HCEC 1CT (cell line): ENCODE measurements around the gene EHMT1.

Source experiments
- DNase-seq: peaks from one replicate; pipeline ENCODE4 v3.0.0-alpha.2; 2017

Gene EHMT1

DNA sequence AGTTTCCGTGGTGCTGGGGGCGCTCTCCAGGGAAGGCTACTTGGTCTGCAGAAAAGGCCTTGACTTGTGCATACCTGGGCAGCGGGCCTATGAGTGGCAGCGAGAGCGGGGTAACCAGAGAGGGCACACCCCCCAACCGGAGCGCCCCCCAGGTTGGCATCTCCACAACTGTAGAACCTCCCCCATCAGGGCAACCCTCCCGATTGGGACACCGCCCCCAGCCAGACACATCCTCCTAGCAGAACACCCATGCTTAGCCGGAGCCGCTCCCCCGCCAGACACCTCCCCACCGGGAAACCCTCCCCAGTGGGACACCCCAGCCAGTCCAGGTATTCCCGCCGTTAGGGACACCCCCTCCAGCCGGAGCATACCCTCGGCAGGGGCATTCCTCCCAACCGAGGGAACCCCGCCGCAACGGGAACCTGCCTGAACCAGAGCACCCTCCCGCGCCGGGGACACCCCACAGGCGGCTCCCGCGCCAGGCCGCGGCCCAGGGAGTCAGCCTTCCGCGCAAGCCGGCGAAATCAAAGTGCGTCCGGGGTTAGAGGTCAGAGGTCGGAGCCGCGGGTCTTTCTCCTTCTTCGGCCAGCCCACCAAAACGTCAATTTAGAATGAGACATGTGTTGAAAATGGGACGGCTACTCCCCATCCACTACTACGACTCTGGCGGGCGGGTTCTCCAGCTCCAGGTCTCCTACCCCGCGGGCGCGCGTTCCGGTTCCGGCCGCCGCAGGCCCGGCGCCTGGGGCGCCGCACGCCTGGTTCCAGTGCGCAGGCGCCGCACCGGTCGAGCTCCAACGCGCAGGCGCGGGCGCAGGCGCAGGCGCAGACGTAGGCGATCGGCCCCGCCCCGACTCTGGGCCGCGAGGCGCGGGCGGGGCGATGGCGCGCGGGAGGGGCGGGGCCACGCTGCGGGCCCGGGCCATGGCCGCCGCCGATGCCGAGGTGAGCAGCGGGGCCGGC is at the start of gene EHMT1:
EHMT1 (plus strand) TSS at position 901 of the 963 bp plus-strand sequence; CDS start at position 925, 24 bp downstream.
- DNase-seq = peak; percentile 83

DNA sequence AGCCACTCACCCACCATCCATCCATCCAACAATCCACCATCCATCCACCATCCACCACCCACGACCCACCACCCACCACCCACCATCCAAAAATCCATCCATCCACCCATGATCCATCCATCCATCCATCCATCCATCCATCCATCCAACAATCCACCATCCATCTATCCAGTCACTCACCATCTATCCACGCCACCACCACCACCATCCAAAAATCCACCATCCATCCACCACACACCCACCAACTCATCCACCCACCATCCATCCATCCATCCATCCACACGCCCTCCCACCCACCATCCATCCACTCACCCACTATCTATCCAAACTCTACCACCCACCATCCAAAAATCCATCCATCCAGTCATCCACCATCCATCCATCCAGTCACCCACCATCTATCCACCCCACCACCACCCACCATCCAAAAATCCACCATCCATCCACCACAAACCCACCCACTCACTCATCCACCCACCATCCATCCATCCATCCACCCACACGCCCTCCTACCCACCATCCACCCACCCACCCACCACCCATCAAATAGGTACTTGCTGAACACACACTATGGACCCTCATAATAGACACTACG is 49.1 kb upstream of the EHMT1 start:
- DNase-seq = no peak

DNA sequence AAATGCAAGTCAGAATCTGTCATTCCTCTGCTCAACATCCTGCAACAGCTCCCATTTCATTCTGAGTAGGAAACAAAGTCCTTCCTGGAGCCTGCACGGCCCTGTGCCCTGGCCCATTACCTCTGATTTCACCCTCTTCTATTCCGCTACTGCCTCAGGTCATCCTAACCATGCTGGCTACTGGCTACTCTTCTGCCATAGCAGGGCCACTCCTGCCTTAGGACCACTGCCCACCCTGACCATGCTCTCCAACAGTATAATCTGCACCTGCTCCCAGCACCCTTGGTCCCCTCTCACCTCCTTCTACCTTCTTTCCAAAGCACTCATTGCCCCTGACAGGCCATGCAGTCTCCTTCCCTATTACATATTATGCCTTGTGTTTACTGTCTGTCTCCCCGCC is 48.2 kb upstream of the EHMT1 start:
- DNase-seq = no peak

DNA sequence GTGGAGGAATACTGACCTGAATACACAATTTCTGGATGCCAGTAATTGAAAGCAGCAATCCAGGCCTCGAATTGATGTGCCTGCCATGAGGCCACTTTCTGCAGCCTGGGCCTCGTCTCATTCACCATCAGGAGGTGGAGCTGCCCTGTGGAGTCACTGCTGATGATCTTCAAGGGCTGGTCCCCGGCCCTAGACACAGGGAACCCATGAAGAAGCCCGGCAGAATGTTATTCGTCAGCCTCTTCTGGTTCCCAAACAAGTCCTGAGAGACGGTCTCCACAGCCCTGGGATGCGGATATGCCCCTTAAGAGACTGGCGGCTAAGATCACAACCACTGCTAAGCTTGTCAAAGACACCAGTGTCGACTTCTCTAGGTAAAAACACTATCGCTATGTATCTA is 44.6 kb upstream of the EHMT1 start:
- DNase-seq = no peak

DNA sequence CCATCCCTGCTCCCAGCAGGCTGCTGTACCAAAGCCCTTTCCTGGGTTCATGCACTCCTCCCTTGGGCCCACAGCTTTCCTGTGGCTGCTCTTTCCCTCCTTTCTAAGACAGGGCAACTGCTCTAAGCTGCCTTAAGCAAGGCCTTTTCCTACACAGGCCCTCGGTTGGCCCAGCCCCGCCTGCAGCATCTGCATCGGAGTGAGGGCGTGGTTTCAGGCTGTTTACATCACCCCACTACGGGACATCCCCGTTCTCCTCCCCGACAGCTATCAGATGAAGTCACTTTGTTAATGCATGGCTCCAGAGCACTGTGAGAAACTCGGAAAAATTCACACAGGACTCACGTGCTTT is 43.5 kb upstream of the EHMT1 start:
- DNase-seq = no peak

DNA sequence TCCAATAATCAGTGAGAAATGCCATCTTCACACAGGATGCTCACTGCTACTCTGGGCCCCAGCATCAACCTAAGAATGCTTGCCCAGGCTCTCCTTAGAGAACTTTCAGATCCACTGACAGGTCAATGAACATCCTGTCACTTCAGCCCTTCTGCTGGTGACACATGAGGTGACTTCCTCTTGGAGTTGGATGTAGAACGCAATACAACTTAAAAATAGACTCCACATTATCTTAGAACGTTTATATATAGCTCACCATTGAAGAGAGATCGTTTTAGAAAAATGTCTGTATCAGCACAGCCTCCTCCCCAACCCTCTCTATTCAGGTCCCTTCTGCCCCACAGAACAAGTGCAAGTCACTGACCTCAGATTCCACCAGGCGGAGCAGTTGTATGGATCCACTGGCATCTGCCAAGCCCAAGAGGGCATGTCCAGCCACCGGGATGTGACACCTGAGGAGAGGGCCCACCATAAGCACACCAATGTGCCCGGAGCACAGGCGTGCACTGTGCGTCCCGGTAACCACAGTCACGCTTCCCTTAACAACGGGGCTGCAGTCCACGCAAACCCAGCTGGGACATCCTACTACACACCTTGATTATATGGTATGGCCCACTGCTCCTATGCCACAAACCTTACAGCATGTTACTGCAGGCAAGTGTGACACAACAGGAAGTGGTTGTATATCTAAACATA is 42.9 kb upstream of the EHMT1 start:
- DNase-seq = no peak

DNA sequence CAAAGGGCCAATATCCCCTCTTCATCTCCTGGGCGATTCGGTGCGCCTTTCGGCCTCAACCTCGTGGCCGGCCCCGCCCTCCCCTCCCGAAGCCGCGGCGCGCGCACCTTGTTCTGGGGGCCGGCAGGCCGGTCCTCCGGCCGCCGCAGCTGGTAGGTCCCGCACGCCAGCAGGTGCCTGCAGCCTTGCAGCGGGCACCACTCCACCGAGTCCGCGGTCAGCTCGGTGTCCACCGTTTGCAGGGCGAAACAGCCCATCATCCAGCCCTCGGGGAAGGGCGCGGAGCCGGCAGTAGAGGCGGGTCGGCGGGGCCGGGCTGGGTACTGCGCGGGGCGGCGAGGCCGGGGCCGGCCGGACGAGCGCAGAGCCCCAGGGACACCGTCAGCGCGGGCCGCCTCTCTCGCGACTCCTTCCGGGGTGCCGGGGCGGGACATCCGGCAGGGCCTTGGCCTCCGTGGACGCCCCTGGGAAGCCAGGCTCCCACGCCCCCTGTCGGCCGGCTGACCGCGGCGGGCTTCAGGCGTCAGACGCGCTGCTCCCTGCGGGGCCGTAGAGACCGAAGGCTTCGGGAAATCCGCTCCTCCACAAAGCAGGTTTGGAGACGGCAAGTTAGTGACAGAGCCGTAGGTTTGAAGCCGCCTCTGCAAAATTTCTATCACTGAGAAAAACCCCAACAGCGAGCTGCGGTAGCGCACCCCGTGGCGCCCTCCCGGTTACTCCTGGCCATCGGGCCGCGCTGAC is 40.1 kb upstream of the EHMT1 start, which contains the start of gene DPH7:
DPH7 (minus strand) TSS at position 408 of the 741 bp plus-strand sequence; CDS start at position 260, 148 bp downstream.
- peak; percentile 92 for DNase-seq

DNA sequence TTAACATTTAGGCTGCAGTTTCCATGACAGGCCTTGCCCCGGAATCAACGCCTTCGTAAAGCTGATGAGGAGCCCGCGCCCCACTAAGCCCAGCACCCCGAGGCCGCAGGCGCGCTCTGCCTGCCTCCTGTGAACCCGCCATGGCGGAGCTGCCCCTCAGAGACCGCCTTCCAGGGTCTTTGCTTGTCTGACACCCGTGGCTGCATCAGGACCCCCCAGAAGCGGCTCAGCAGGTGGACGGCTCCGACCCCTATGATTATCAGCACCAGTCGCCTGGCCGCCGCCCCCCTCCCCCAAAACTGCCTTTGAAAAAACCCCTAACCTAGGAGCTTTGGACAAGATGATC is 39.6 kb upstream of the EHMT1 start:
- no peak for DNase-seq

DNA sequence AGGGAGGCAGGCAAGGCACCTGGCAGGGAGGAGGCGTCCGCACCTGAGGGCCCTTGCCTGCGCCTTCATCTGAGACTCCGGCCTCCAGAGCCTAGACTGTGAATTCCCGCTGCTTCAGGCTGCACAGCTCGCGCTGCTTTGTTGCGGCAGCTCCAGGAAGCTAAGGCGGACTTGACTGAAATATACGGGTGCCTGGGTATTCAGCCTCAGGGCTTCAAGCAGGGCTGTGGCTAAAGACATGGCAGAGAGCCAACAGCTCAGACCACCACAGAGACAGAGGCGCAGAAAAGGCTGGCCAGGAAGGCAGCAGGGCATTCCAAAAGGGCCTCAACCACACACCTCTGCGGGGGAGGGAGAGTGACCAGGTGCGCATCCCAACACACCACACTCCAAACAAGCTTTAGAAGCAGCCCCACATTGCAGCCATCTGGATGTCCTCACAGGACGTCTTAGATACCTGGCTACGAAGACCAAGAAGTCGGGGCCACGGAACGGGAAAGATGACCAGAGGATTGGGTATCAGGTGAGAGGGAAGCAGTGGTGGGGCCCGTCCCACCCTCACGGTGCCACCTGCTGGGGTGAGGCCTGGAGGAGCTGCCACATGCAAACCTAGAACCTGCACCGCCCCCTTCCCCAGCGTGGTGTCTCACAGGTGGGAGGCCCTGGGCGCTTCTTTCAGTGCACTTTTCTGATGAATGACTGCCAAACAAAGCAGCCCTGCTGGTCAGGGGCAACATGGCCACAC is 38.4 kb upstream of the EHMT1 start:
- no peak for DNase-seq

DNA sequence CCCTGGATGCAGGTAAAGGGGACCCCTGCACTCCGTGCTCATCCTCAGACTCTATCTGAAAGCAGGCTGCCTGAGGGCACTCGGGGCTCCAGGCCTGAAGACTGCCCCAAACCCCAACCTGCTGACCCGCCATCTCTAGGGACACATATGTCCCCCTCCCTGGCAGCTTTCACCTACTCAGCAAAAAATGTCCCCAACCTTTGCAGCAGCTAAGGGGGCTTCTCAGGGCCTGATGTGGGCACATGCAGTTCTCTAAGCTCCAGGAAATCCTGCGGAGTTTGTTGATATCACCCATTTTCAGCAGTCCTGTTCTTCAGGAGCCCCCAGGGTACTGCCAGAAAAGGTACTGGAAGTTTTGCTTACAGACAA is 37.9 kb upstream of the EHMT1 start:
- no peak for DNase-seq

DNA sequence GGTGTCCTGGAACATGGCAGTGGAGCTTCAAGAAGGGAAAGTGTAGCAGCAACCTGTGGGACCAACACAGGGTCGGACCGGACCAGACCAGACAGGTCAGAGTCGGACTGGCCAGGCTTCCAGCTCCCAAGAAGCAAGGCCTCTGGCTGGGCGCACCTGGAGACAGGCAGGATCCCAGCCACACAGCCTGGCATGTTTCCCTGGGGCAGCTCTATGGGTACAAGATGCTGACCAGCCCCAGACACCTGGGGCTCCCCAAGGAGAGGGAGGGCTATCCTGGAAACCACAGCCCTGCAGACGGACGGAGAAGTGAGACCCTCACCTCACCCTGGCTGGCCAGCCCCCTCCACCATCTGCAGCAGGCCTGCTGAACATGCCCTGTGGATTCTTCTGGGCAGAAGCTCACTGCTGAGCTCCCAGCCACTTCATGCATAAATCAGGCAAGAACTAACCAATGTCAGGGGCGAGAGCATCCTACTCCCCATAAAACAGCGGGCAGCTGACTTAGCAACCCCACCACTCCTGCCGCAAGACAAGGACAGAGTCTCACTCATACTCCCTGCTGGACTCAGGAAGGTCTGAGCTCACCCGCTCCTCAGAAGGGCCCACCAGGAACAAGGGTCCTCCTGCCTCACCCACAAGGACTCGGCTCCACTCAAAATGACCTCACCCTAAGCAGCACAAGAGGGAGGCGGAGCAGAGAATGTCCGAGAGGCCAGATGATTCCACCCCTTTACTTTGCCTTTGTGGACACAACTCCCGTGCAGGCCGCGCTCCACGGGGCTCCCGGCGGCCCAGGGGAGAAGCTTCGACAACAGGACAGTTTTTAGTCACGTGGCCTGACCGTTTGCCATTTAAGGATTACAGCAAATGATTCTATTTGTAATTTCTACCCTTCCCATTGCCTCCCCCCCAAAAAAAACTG is 37.2 kb upstream of the EHMT1 start:
- DNase-seq = no peak

DNA sequence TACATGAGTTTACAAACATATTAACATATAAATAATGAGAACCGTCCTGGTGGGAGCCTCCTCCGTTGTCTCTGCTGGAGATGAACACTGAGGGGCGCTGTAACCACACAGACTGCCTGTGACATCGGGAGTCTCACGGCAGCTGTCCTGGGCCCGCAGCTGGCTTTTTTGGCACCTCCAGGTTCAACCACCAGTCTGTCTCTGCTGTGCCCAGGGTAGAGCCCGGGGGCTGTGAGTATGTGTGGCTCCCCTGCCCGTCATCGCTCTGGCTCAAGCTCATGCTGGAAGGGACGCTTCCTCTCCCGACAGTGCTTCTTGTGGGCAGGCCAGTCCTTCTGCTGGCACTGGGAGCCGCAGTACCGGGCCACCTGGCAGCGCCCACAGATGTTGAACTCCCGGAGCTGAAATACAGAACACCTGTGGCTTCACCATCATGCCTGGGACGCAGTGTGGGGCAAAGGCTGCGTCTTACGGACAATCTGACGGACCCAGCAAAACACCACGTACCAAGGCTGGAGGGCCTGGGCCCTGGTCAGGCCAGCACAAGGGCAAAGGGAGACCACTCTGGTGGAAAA is 36.4 kb upstream of the EHMT1 start:
- DNase-seq = no peak

DNA sequence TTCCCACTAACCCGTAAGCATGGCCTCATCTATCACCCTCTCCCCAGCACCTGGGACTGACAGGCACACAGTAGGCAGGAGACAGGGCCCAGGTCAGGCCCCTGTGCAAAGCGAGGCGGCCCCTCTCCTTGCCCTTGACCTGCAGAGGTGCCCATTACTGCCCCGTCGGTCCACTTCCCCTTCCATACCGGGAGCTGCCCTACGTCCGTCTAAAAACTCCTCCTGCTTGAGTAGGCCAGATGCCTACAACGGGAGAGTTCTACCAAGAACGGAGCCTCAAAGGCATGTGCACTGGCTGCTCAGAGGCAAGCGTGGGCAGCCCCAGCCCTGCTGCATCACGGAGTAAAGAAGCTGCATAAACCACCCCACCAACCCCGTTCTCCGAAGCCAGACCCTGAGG is 35.5 kb upstream of the EHMT1 start:
- no peak for DNase-seq

DNA sequence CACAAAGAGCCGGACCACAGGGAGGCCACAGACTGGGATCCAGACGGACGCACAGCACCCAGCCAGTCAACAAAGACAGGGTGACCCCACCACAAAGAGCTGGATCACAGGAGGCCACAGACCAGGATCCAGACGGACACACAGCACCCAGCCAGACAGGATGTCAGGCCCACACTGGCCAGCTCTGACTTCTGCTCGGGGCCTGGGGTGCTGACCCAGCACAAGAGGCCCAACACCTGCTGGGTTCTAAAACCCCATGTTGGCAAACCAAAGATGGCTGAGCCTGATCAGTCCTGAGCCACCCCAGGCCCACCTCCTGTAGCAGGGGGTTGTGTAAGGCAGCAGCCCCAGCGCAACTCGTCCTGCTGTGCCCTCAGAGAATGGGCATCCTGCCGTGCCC is 34.8 kb upstream of the EHMT1 start:
- no peak for DNase-seq

DNA sequence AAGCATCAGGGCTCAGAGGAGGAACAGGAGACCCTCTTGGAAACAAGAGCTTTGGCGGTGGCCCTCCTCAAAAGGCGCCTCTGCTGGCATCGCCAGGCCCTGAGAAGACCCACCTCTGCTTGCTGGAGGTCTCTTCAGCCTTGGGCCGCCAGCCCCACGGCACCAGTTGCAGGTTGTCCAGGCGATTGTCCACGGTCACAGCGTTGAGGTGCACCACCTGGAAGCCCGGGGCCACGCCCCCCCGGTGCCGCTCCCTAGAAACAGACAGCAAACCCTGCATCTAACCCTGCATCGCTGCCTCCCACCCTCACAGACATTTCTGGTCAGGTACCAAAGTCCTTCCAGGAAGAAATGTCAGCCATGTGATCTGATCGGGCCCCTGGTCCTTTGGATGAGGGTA is 32.0 kb upstream of the EHMT1 start:
- DNase-seq = no peak

DNA sequence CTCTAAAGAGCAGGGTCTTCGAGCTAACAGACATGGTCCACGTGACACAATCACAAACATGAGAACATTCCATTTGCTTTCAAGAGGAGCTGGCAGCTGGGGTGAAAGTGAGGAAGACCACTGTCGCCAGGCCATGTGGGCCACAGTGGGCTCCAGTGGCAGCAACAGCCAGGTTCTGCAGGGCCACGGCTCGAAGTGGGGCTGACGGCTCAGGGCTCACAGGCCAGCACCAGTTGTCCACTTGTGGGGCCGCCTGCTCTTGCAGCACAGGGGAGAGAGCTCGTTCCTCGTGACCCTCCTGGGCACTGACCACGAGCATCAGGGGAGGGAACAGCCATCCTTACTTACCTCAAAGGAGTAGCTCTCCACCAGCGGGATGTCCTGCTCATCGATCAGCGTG is 30.5 kb upstream of the EHMT1 start:
- DNase-seq = no peak

DNA sequence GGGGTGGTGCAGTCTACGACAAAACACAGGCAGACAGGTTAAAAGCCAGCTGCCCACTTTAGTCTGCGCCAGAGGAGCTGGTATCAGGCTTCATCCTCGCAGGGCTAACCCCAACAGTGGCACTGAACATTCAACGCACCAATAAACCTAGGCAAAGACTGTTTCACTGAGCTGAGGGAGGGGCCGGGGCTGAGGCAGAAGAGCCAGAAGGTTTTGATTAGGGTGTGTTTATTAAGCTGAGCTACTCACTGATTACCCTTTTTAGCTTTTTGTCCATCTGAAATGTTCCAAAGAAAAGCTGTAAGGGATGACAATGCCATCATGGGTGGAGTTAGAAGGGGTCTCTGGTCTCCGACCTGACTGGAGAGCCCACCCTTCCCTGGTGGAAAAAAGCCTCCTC is 29.9 kb upstream of the EHMT1 start:
- no peak for DNase-seq

DNA sequence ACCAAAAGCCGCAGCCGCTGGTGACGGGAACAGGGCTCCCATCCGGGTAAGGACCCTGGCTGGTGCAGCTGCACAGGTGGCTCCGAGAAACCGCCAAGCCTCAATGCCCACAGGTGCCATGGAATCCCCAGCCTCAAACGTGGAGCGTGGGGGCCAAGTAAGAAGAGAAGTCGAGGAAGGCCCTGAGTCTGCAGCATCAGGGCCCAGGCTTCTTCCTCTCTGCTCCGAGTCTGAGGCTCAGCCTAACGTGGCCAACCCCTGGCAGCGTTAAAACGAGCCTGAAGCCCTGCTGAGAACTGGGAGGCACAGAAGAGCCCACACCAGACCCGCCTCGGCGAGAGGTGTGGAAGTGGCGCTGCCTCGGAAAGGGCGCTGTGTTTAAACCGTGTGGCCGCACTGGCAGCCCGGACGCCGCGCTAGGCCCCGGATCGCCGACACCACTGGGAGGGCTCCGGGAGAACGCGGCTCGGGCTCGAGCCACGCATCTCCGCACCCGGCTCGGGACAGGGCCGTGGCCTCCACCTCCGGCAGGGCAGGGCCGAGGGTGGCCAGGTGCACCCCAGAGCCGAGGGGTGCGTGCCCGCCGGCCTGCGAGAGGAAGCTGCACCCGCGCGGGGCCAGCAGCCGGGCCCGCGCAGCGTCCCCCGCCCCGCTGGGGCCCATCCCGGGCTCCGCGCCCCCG is 29.2 kb upstream of the EHMT1 start:
- DNase-seq = no peak

DNA sequence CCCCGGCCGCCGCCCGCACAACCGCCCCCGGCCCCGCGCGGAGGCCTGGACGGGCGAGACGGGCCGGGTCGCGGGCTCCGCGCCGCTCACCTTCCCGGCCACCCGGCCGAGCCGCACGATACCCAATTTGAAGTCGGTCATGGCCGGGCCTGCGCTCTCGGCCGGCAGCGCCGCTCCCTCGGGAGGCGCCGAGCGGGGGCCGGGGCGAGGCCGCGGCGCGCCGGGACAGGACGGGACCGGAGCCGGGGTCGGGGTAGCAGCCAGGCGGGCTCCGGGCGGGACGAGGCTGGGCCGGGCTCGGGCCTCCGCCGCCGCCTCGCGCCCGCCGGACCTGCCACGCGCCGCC is 28.7 kb upstream of the EHMT1 start:
- DNase-seq = no peak
